NCI-H2029 (cell line): ENCODE data around the gene PYGO2.
"Not testable (repeated sequence)": the region's sequence is repeated elsewhere in the genome, so short reads cannot be mapped to it uniquely, and the experiment has no call there.

Source experiments
- DNase-seq: peaks from one replicate; lab custom pipeline; 2025; lab: John Stamatoyannopoulos, UW

PYGO2 gene

GRCh38 chr1:154941333-154942013 lies 20.1 kb downstream of the PYGO2 start:
- DNase-seq = no peak

GRCh38 chr1:154940651-154941194 lies 20.9 kb downstream of the PYGO2 start:
- no peak for DNase-seq

DNA sequence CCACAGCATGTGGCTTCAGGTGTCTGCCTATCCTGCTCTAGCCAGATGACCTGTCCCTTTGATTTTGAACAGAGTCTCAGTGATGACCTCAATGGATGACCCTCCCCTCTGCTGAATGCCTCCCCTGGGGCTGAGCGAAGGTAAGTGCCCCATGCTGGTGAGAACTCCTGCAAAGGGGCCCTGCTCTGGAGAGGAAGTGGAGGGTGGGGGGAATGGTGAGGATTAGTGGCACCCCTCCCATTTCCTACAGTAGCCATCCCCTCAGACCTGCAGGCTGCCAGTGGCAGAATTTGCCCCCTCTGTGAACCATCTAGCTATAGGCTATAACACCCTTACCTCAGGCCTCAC lies 21.4 kb downstream of the PYGO2 start:
- no peak for DNase-seq

- DNase-seq = no peak
These were observed 22.8 kb downstream of the PYGO2 start for GRCh38 chr1:154938604-154939399.

DNA sequence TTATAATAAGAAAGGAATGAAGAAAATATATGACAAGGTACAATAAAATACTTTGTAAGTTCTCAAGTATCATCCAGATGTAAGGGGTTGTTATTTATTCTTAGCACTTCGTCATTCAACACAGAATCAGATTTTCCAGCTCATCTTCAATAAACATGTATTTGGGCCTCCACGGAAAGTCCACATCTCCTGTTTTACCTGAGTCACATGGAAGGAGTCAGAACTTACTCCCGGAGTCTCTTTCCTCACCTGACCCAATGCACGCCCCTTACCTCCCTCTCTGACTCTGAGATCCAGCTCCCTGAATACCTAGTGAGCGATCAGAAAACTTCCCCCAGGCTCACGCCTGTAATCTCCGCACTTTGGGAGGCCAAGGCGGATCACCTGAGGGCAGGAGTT lies 23.6 kb downstream of the PYGO2 start:
- no peak for DNase-seq

DNA sequence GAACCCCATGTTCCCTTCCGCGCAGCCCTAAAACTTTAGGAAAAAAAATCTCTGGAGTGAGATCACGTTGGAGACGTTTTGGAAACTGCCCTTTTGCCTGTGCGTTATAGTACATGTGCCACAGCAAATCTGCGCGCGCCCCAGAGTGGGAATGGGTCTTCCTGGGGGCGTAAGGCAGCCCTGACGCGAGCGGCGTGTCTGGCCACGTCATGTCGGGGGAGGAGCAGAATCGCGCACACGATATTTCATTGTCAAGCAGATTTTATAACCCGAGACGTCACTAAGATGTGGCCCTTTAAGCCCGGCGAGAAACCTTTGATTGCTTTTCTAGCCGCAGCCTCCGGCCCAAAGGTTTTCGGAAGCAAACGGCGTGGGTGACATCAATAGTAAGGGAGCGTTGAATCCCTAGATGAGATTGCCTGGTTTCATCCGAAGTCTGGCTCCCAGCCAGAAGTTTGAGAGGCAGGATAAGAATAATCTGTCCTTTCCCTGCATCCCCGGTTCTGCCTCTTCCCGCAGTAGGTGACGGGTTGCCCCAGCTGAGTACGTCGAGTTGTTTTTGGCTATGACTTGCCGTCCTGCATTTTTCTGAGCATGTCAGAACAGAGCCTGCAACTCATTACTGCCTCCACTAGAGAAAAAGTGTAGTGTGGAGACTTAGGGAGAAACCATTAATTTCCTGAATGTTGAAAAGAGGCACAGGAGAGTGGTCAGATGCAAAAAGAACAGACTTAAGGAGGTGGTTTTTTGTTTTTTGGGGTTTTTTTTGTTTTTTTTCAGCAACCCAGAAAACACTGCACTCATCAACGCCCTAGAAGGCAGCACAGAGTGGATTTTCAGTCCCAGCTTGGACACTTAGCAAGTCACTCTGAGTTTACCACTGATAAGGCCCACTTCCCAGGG lies 24.2 kb downstream of the PYGO2 start:
- peak; percentile 89 for DNase-seq

DNA sequence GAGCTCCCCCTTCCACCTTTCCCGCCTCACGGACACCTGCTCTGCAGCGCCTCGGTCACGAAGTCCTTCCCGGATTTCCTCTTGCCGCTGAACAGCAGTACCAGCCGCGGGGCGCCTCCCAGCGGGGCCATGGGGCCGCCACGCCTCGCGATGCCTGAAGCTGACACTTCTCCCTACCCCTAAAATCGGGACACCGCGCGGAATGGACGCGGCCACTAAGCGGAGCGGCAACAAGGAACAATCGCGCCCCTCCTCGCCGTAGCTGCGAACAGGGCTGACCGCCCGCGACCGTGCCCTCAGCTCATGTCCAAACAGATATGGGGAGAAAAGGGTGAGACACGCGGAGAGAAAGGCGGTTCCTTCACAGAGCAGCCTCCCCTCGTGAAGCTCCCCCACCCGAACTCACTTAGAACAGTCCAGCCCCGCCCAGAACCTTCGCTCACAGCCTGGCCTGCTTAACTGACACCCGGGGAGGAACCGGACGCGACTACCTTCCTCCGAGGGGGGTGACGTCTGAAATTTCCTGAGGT lies 25.0 kb downstream of the PYGO2 start, which contains the start of gene PMVK:
Gene PMVK (minus strand): TSS at position 165 of the 530 bp plus-strand sequence. CDS start 34 bp downstream, at position 131.
- DNase-seq = peak; percentile 96

DNA sequence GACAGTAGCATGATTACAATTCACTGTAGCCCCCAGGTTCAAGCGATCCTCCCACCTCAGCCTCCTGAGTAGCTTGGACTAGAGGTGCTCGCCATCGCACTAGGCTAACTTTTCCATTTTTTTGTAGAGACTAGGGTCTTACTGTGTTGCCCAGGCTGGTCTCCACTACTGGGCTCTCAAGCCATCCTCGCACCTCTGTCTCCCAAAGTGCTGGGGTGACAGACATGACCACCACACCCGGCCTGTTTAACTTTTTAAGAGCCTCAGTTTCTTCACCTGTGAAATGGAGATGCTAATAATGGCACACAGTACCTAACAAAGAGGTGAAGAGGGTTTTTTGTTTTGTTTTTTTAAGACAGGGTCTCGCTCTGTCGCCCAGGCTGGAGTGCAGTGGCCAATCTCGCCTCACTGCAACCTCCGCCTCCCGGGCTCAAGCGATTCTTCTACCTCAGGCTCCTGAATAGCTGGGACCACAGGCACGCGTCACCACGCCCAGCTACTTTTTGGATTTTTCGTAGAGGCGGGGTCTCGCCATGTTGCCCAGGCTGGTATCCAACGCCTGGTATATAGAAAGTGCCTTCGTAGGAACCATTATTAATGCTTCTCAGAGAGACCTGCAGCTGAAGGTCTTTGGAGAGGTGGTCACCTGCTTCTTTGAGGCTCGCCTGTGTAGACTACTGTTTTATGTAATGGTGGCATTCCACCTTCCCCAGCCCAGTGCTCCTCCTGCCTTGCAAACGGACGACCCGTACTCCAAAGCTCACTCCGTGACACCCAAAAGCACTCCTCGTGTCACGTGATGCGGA lies 25.6 kb downstream of the PYGO2 start:
- DNase-seq = no peak

- no peak for DNase-seq
These were observed 27.1 kb downstream of the PYGO2 start for GRCh38 chr1:154934358-154934948.

GRCh38 chr1:154931940-154932487 lies 29.6 kb downstream of the PYGO2 start:
- no peak for DNase-seq

DNA sequence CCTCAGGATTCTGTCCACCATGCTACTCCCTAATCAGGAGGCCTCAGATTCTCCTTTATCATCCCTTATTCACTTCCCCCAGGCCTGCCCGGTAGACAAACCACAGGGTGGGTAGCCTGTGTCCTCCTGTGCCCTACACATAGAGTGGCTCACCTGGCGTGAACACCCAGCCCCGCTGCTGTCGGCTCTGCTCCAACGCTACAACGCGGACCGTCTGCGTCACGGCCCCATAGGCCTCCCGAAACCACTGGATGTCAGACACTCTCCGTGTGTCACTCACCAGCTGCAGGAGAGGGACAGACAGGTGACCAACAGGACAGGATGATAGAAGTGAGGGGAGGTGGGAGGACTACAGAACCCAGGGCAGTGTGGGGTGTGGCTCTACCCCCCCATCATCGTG lies 35.4 kb downstream of the PYGO2 start:
- DNase-seq = no peak

- no peak for DNase-seq
These were observed 36.0 kb downstream of the PYGO2 start for GRCh38 chr1:154925335-154926170.

- no peak for DNase-seq
These were observed 37.9 kb downstream of the PYGO2 start for GRCh38 chr1:154923695-154924094.

DNA sequence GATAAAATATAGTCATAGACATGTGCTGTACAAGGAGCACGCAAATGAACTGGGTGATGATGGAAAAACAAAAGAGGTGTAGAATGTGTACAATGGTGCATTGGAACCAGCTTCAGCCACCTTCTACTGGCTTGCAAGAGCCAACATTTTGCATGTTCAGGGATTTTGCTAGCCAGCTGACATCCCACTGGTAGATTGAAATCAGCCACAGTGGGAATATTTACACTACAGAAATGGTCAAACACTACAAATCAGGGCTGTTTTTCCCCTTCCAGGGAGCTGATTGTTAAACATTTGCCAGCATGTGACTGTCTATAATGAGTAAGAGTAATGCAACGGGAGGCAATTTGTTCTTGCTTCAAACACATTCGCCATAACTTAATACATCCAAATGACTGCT lies 48.3 kb downstream of the PYGO2 start:
- peak; percentile 17 for DNase-seq

DNA sequence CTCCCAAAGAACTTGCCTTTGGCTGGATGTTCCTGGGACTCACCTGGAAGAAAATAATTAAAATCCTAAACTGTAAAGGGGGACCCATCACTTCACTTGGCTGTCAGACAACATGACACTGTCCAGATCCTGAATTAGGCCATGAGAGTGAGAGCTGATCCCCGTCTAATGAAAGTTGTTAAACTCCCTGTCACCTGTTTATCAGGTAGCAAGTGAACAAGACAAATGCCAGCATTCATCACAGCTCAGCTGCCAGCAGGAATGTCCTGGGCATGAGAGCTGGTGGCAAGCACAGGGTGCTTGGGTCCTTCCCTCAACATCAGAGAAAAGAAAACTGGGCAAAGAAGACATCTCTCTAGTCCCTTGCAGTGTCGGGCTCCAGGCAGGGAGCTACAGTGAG lies 48.8 kb downstream of the PYGO2 start:
- DNase-seq = no peak

DNA sequence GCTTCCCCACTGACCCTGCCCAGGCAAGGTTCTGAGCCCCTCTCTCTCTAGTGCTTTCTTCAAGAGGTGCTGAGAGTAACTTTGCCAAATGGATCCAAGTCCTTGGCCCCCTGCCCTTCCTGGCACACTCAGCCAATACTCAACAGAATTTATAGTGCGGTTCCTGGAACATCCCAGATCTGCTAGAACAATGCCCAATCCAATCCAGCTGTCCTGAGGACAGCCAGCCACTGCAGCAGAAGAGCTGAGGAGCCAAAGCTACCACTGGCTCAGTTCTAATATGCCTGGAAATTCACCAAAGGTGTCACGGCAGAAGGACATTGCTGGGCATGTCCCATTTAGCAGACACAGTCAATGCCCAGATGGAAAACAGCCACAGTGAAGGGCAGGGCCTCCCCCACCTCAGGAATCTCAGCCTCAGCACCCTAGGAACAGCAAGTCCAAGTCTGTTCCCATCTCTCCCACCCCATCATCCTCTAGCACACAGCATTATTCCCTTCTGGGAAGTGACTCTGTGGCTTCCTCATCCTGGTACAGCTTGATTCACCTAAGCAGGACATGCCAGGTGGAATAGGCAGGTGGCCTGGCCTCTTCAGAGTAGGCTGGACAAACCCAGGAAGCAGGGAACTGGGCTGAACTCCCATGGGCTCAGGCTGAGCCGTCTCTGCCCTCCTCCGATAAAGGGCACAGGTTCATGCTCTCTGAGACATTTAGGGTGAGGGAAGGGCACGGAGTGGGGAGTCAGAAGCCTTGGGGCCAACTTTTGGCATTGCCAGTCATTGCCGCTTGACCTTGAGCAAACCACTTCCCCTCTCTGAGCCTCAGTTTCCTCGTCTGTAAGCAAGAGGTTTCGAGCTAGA lies 49.7 kb downstream of the PYGO2 start:
- DNase-seq = peak; percentile 37

DNA sequence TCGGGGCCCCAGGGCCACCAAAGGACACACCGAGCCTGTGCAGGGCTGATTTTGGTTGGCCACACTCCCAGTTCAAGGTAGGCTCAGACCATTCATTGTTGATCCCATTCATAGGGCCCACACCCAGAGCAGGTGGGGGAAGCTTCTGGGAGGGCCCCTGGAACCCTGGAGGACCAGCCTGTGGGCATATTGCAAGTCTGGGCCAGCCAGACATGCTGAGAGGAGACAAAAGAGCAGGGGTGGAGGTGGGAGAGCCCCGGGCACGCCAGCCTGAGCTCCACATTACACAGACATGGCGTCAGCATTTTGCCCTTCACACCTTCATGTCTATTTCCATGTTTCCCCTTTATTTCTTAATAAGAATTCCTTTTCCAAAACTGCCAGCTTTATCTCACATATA lies 50.7 kb downstream of the PYGO2 start:
- no peak for DNase-seq

DNA sequence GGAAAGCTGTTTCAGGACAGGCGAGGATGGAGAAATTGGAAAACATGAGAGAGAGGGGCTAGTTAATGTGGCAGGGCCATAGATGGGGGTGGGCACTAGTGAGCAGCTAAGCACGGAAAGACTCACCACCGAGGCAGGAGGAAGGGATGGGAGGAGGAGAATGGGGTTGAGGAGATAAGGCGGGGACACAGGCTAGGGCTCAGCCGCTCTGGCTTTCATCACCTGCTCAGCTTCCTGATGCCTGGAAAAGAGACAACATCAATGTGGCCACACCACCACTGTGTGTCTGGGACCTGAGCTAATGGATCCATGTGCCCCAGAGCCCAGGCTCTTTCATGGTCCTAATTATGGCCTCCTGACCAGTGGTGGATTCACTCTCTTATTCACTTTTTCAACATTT lies 52.6 kb downstream of the PYGO2 start:
- DNase-seq = no peak

- not testable (repeated sequence) for DNase-seq
These were observed 53.5 kb downstream of the PYGO2 start for GRCh38 chr1:154908129-154908528.
